MM.1S (cell line): ENCODE results near the gene GDI1.

Source experiments
- EZH2 ChIP-seq: fragments of 300-600 bp; sonication (generic); optimal IDR thresholded peaks from 2 replicates; pipeline ENCODE3; 2017; ENCODE audit warnings: low read depth, mild to moderate bottlenecking, antibody characterized with exemption, low read length, mixed read lengths
- TF ChIP-seq, protein P1 (sequence below): fragments of 300-600 bp; sonication (generic); IDR thresholded peaks from 2 replicates; pipeline ENCODE4 v1.5.1; 2016; ENCODE audit warnings: antibody characterized with exemption, low read length, mixed read lengths

DNA sequence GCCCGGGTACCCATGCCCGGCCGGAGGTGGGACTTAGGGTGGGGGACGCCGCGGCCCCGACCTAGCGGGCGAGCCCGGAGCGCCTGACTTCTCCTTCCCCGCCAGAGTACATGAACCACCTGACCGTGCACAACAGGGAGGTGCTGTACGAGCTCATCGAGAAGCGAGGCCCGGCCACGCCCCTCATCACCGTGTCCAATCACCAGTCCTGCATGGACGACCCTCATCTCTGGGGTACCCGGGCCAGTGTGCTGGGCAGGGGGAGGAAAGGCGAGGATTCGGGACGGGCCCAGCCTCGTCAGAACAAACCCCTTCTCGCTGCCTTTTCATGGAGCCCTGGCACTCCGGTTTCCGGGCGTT is 25.0 kb upstream of the GDI1 start:
- TF ChIP-seq, protein P1, sequence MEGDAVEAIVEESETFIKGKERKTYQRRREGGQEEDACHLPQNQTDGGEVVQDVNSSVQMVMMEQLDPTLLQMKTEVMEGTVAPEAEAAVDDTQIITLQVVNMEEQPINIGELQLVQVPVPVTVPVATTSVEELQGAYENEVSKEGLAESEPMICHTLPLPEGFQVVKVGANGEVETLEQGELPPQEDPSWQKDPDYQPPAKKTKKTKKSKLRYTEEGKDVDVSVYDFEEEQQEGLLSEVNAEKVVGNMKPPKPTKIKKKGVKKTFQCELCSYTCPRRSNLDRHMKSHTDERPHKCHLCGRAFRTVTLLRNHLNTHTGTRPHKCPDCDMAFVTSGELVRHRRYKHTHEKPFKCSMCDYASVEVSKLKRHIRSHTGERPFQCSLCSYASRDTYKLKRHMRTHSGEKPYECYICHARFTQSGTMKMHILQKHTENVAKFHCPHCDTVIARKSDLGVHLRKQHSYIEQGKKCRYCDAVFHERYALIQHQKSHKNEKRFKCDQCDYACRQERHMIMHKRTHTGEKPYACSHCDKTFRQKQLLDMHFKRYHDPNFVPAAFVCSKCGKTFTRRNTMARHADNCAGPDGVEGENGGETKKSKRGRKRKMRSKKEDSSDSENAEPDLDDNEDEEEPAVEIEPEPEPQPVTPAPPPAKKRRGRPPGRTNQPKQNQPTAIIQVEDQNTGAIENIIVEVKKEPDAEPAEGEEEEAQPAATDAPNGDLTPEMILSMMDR, result no peak
- no peak for TF ChIP-seq EZH2
